ENCODE data around the gene ANKRD39. TPM values are rescaled to one million over a fixed set of nuclear protein-coding genes. Genes with fewer than 3 reads are reported as not detected.

The ANKRD39 gene
- total RNA-seq, 1 donor from 2014 or later: 14.9 TPM

DNA sequence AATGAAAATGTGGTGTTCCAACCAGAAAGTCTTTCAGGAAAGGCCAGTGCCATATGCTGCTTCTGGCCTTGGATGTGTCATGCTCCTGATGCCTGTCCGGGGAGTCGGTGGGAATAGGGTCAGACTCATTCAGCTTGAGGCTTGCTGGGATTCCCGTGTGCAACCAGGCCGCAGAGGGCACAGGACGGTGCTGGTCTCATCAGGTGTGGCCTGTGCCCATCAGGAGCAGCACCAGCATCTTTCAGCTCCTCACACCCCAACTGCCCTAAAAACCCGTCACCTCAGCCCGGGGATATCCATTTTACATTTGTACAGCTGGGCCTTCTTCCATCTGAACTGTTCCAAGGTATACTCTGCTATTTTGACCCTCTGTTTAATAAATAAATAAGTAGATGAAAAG, 55.1 kb downstream of the ANKRD39 start:
- H3K9me3 Mint-ChIP-seq (ENCODE audit: unreplicated experiment): no peaks in the 10 kb centered on the region
- TF ChIP-seq, protein P1, sequence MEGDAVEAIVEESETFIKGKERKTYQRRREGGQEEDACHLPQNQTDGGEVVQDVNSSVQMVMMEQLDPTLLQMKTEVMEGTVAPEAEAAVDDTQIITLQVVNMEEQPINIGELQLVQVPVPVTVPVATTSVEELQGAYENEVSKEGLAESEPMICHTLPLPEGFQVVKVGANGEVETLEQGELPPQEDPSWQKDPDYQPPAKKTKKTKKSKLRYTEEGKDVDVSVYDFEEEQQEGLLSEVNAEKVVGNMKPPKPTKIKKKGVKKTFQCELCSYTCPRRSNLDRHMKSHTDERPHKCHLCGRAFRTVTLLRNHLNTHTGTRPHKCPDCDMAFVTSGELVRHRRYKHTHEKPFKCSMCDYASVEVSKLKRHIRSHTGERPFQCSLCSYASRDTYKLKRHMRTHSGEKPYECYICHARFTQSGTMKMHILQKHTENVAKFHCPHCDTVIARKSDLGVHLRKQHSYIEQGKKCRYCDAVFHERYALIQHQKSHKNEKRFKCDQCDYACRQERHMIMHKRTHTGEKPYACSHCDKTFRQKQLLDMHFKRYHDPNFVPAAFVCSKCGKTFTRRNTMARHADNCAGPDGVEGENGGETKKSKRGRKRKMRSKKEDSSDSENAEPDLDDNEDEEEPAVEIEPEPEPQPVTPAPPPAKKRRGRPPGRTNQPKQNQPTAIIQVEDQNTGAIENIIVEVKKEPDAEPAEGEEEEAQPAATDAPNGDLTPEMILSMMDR (IDR thresholded peaks at IDR 0.05; ENCODE audit: unreplicated experiment): no peak
- peaks cover 5% of the 10 kb centered on the region for H3K36me3 Mint-ChIP-seq (ENCODE audit: low read depth, unreplicated experiment)
- H3K27me3 Mint-ChIP-seq (ENCODE audit: unreplicated experiment): peaks cover 5% of the 10 kb centered on the region
- no peak overlapping the region for H3K4me3 Mint-ChIP-seq (ENCODE audit: unreplicated experiment)
- no peak overlapping the region for H3K27ac Mint-ChIP-seq (ENCODE audit: unreplicated experiment)
- H3K4me1 Mint-ChIP-seq (ENCODE audit: unreplicated experiment): peaks cover 10% of the 10 kb centered on the region
- DNase-seq (ENCODE audit: low spot score): no peak

DNA sequence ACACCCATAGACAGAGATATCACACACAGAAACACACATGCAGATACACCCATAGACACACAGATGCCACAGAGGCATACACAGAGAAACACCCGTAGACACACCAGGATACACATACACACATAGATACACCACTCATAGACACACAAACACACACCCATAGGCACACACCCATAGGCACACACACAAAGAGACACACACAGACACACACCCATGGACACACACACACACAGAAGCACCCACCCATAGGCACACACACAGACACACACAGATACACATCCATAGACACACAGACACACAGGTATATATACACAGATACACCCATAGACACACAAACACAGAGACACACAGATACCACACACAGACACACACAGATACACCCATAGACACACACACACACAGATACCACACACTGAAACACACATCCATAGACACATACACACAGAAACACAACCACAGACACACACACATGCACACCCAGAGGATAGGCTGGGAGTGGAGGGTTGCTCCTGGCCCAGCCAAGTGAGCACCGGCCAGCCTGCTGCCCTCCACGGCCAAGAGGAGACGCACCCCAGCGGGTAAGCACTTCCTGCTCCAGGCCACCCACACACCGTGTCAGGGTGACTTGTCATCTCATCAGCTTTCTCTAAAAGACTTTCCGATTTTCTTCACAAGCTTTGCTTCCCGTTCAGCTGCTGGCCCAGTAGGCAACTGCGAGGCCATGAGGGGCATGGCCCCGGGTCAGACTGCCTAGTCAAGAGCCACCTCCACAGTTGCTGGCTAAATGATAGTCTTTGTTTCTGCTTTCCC, 55.8 kb downstream of the ANKRD39 start:
- H3K4me1 Mint-ChIP-seq (ENCODE audit: unreplicated experiment): peaks cover 10% of the 10 kb centered on the region
- H3K36me3 Mint-ChIP-seq (ENCODE audit: low read depth, unreplicated experiment): peaks cover 5% of the 10 kb centered on the region
- no peak overlapping the region for H3K4me3 Mint-ChIP-seq (ENCODE audit: unreplicated experiment)
- peaks cover 5% of the 10 kb centered on the region for H3K27me3 Mint-ChIP-seq (ENCODE audit: unreplicated experiment)
- H3K9me3 Mint-ChIP-seq (ENCODE audit: unreplicated experiment): no peaks in the 10 kb centered on the region
- TF ChIP-seq, protein P1 (IDR thresholded peaks at IDR 0.05; ENCODE audit: unreplicated experiment): no peak
- H3K27ac Mint-ChIP-seq (ENCODE audit: unreplicated experiment): no peak overlapping the region
- no peak for DNase-seq (ENCODE audit: low spot score)

DNA sequence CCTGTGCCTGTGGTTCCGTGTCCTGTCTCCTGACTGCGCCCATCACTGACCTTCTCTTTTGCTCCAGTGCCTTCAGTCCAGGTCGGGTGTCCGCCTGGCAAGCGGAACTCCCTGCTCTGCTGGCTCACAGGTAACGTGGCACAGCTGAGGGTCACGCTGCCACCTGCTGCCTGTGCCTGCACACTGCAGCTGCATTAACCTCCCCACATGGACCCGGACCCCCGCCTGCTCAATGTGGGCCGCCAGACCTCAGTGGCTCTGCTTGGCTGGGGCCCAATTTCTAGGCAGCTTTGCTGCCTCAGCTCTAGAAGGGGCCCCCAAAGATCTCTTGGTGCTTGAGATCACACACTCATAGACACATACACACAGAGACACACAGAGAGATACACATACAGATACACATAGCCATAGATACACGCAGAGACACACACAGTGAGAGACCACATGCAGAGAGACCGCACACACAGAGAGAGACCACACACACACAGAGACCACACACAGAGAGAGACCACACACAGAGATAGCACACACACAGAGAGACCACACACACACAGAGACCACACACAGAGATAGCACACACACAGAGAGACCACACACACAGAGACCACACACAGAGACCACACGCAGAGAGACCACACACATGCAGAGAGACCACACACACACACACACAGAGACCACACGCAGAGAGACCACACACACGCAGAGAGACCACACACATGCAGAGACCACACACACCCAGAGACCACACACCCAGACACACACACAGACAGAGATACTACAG, 56.6 kb downstream of the ANKRD39 start:
- Mint-ChIP-seq H3K4me1 (ENCODE audit: unreplicated experiment) (peaks cover 4% of the 10 kb centered on the region), H3K36me3 (ENCODE audit: low read depth, unreplicated experiment) (peaks cover 5% of the 10 kb centered on the region), H3K27ac (ENCODE audit: unreplicated experiment) (no peak overlapping the region), H3K4me3 (ENCODE audit: unreplicated experiment) (no peak overlapping the region), H3K9me3 (ENCODE audit: unreplicated experiment) (no peaks in the 10 kb centered on the region), H3K27me3 (ENCODE audit: unreplicated experiment) (peaks cover 5% of the 10 kb centered on the region)
- DNase-seq (ENCODE audit: low spot score): peak; percentile 70
- TF ChIP-seq, protein P1 (IDR thresholded peaks at IDR 0.05; ENCODE audit: unreplicated experiment): peak; percentile 64

DNA sequence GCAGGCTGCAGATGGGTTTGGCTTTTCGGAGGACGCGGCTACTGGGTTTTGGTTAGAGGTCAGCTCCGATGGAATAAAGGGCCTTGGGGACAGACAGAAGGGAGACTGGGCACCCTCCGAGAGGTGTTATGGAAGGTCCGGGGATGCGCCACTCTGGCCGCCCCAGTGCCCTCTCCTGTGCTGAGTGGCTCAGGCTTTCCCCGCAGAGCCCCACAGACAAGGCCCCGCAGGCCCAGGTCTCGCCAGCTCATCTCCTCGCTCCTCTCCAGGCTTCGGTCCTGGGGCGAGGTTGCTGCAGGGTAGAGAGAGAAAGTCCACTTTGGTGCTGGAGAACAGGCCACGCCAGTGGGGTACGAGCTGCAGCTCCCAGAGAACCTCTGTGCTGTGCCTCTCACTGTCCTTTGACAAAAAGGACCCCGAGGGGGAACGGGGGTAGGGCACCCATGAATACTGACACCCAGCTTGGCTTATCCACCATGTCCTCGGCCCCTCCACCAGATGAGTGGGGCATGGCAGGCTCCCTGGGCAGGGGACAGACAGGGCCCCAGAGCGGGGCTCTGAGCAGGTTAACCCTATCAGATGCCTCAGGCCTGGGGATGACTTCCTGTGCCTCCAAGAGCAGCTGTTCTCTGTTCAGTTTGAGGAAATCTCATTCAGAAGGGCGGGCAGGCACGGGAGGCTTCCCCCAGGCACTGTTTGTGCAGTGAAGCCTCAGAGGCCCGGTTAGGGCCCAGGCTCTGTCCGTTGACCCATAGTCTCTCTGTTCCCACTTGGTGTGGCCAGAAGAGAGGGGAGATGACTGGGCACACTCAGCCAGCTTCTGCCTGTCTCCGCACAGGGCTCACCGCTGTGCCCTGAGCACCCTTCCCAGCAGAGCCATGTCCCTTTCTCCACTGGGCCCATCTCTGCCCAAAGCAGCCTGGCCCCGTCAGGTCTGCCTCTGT, 57.5 kb downstream of the ANKRD39 start:
- H3K4me1 Mint-ChIP-seq (ENCODE audit: unreplicated experiment): peaks cover 3% of the 10 kb centered on the region
- DNase-seq (ENCODE audit: low spot score): no peak
- TF ChIP-seq, protein P1 (IDR thresholded peaks at IDR 0.05; ENCODE audit: unreplicated experiment): no peak
- H3K9me3 Mint-ChIP-seq (ENCODE audit: unreplicated experiment): no peaks in the 10 kb centered on the region
- H3K27ac Mint-ChIP-seq (ENCODE audit: unreplicated experiment): no peak overlapping the region
- H3K36me3 Mint-ChIP-seq (ENCODE audit: low read depth, unreplicated experiment): peaks cover 5% of the 10 kb centered on the region
- no peak overlapping the region for H3K4me3 Mint-ChIP-seq (ENCODE audit: unreplicated experiment)
- H3K27me3 Mint-ChIP-seq (ENCODE audit: unreplicated experiment): peaks cover 5% of the 10 kb centered on the region

Measured in endothelial cell (in vitro differentiated cells).